ENCODE results near the gene N4BP3.

The N4BP3 gene

GRCh38 chr5:178147406-178147805, 34.1 kb downstream of the N4BP3 start:
- H3K4me3 ChIP-seq (ENCODE audit: insufficient read depth, low read length, poor library complexity, severe bottlenecking) = no peak overlapping the region
- H3F3A ChIP-seq (ENCODE audit: insufficient read depth) = peaks cover 17% of the 10 kb centered on the region
- no peak overlapping the region for H3K4me2 ChIP-seq (ENCODE audit: low read depth, low read length, poor library complexity, severe bottlenecking)
- H3K36me3 ChIP-seq (ENCODE audit: low read length) = no peaks in the 10 kb centered on the region
- no peaks in the 10 kb centered on the region for H3K9me2 ChIP-seq (replicated peaks; ENCODE audit: insufficient read depth, low read length)
- no peaks in the 10 kb centered on the region for H4K20me1 ChIP-seq (ENCODE audit: low read depth, low read length)
- TF ChIP-seq EZH2phosphoT487 (conservative IDR thresholded peaks at IDR 0.05; ENCODE audit: low read length) = no peak
- H3K27me3 ChIP-seq (ENCODE audit: low read length) = no peaks in the 10 kb centered on the region
- no peak overlapping the region for H2AFZ ChIP-seq (ENCODE audit: low read depth, low read length, severe bottlenecking)
- no peak overlapping the region for H3K9ac ChIP-seq (ENCODE audit: low read length)
- no peak overlapping the region for H3K27ac ChIP-seq (ENCODE audit: low read depth, low read length)
- H3K9me3 ChIP-seq (ENCODE audit: insufficient read depth, low read length) = no peaks in the 10 kb centered on the region
- peaks cover under 1% of the 10 kb centered on the region; the same call in 1 of the 2 replicates for H3K79me2 ChIP-seq (ENCODE audit: insufficient read depth, low read length)

GRCh38 chr5:178149199-178149932, 36.0 kb downstream of the N4BP3 start:
- Histone ChIP-seq H3F3A (ENCODE audit: insufficient read depth) (peaks cover 18% of the 10 kb centered on the region), H4K20me1 (ENCODE audit: low read depth, low read length) (no peaks in the 10 kb centered on the region), H3K27me3 (ENCODE audit: low read length) (no peaks in the 10 kb centered on the region), H3K9me3 (ENCODE audit: insufficient read depth, low read length) (no peaks in the 10 kb centered on the region), H2AFZ (ENCODE audit: low read depth, low read length, severe bottlenecking) (no peak overlapping the region), H3K4me2 (ENCODE audit: low read depth, low read length, poor library complexity, severe bottlenecking) (no peak overlapping the region), H3K9me2 (replicated peaks; ENCODE audit: insufficient read depth, low read length) (no peaks in the 10 kb centered on the region), H3K27ac (ENCODE audit: low read depth, low read length) (no peak overlapping the region), H3K9ac (ENCODE audit: low read length) (no peak overlapping the region), H3K36me3 (ENCODE audit: low read length) (no peaks in the 10 kb centered on the region), H3K4me3 (ENCODE audit: insufficient read depth, low read length, poor library complexity, severe bottlenecking) (no peak overlapping the region), H3K79me2 (ENCODE audit: insufficient read depth, low read length) (peaks cover 10% of the 10 kb centered on the region)
- TF ChIP-seq CTCF (IDR thresholded peaks at IDR 0.05; ENCODE audit: insufficient read depth, low read length, poor library complexity, severe bottlenecking) (no peak), EZH2phosphoT487 (conservative IDR thresholded peaks at IDR 0.05; ENCODE audit: low read length) (no peak)

- Histone ChIP-seq H3K79me2 (ENCODE audit: insufficient read depth, low read length) (peaks cover 10% of the 10 kb centered on the region), H3F3A (ENCODE audit: insufficient read depth) (peaks cover 19% of the 10 kb centered on the region; the same call in 1 of the 2 replicates), H4K20me1 (ENCODE audit: low read depth, low read length) (no peaks in the 10 kb centered on the region), H3K27ac (ENCODE audit: low read depth, low read length) (no peak overlapping the region), H3K4me3 (ENCODE audit: insufficient read depth, low read length, poor library complexity, severe bottlenecking) (no peak overlapping the region), H3K4me2 (ENCODE audit: low read depth, low read length, poor library complexity, severe bottlenecking) (no peak overlapping the region), H3K9me2 (replicated peaks; ENCODE audit: insufficient read depth, low read length) (no peaks in the 10 kb centered on the region), H3K9ac (ENCODE audit: low read length) (no peak overlapping the region), H2AFZ (ENCODE audit: low read depth, low read length, severe bottlenecking) (no peak overlapping the region), H3K27me3 (ENCODE audit: low read length) (no peaks in the 10 kb centered on the region), H3K9me3 (ENCODE audit: insufficient read depth, low read length) (no peaks in the 10 kb centered on the region), H3K36me3 (ENCODE audit: low read length) (no peaks in the 10 kb centered on the region)
- TF ChIP-seq CTCF (IDR thresholded peaks at IDR 0.05; ENCODE audit: insufficient read depth, low read length, poor library complexity, severe bottlenecking) (no peak), EZH2phosphoT487 (conservative IDR thresholded peaks at IDR 0.05; ENCODE audit: low read length) (no peak)
Observed at GRCh38 chr5:178150977-178151734, 37.8 kb downstream of the N4BP3 start.

All from SU-DHL-6 (cell line).